CD14-positive monocyte (primary cell): ENCODE results near the gene RHNO1. TPM values are rescaled to one million over a fixed set of nuclear protein-coding genes. Genes with fewer than 3 reads are reported as not detected.

Experiments
- DNase-seq, 3 donors: peaks; one replicate each; pipeline ENCODE4 v3.0.0-alpha.2; 2011 to 2022
- H2AFZ ChIP-seq: 2 replicates; pipeline ENCODE4 v1.6.0; 2012; ENCODE audit warnings: mild to moderate bottlenecking, low read depth, low read length, inconsistent platforms; ENCODE audit not compliant: insufficient read depth, poor library complexity, severe bottlenecking
- H3K27ac ChIP-seq, 2 donors: 1 replicate in 1 of 2; 2 replicates in 1 of 2; pipeline ENCODE4 v1.5.1; 2012 to 2013; ENCODE audit warnings: low read length in 2 of 2, control low read depth in 1 of 2, inconsistent platforms in 1 of 2, low read depth in 1 of 2, mild to moderate bottlenecking in 1 of 2
- H3K27me3 ChIP-seq, 2 donors: one replicate each; pipeline versions ENCODE4 v1.6.0 to v1.6.1; 2011 to 2013; ENCODE audit warnings: low read length in 2 of 2; ENCODE audit not compliant: control insufficient read depth in 2 of 2, insufficient read depth in 2 of 2
- H3K36me3 ChIP-seq, 2 donors: replicated peaks in 1 of 2; 1 replicate in 1 of 2; 2 replicates in 1 of 2; pipeline versions ENCODE4 v1.5.1 to v1.6.1; 2012 to 2013; ENCODE audit warnings: low read length in 2 of 2, control low read depth in 1 of 2, inconsistent platforms in 1 of 2, mild to moderate bottlenecking in 1 of 2; ENCODE audit not compliant: insufficient read depth in 2 of 2, control insufficient read depth in 1 of 2
- H3K4me1 ChIP-seq, 2 donors: 1 replicate in 1 of 2; 2 replicates in 1 of 2; pipeline versions ENCODE4 v1.5.1 to v1.6.1; 2012 to 2013; ENCODE audit warnings: low read length in 2 of 2, control low read depth in 1 of 2, inconsistent platforms in 1 of 2, mild to moderate bottlenecking in 1 of 2, moderate library complexity in 1 of 2; ENCODE audit not compliant: insufficient read depth in 2 of 2, control insufficient read depth in 1 of 2
- H3K4me2 ChIP-seq: replicated peaks from 2 replicates; pipeline ENCODE3; 2012; ENCODE audit warnings: low read length, moderate library complexity, mild to moderate bottlenecking; ENCODE audit not compliant: poor library complexity, severe bottlenecking; ENCODE audit errors: extremely low read depth
- H3K4me3 ChIP-seq, 3 experiments: fragments of 200-600 bp in 1 of 3; sonication (generic) in 1 of 3; replicated peaks in 1 of 3; 1 replicate in 2 of 3; 2 replicates in 1 of 3; pipeline ENCODE4 v1.5.1; 2011 to 2013; ENCODE audit warnings: low read length in 3 of 3, mild to moderate bottlenecking in 3 of 3, control low read depth in 2 of 3, low read depth in 2 of 3, inconsistent platforms in 1 of 3, moderate library complexity in 1 of 3
- H3K79me2 ChIP-seq: 2 replicates; pipeline ENCODE4 v1.6.0; 2012; ENCODE audit warnings: mild to moderate bottlenecking, control low read depth, inconsistent platforms, low read length, moderate library complexity; ENCODE audit not compliant: insufficient read depth
- H3K9ac ChIP-seq: 2 replicates; pipeline ENCODE4 v1.6.0; 2017; ENCODE audit warnings: low read length, mild to moderate bottlenecking; ENCODE audit not compliant: insufficient read depth, poor library complexity, severe bottlenecking
- H3K9me3 ChIP-seq, 2 donors: replicated peaks in 1 of 2; 1 replicate in 1 of 2; 2 replicates in 1 of 2; pipeline versions ENCODE4 v1.5.1 to v1.6.1; 2012 to 2013; ENCODE audit warnings: low read length in 2 of 2, control low read depth in 1 of 2; ENCODE audit not compliant: control insufficient read depth in 1 of 2, insufficient read depth in 1 of 2
- H4K20me1 ChIP-seq: 2 replicates; pipeline ENCODE4 v1.6.0; 2012; ENCODE audit warnings: mild to moderate bottlenecking, low read length, control low read depth, moderate library complexity; ENCODE audit not compliant: insufficient read depth
- H3K27ac Mint-ChIP-seq, 7 donors: one replicate each; pipeline ENCODE4 v1.8.0; 2020; ENCODE audit warnings: mild to moderate bottlenecking in 7 of 7, mixed read lengths in 7 of 7, moderate library complexity in 6 of 7, inconsistent platforms in 2 of 7
- H3K27me3 Mint-ChIP-seq, 3 donors: one replicate each; pipeline ENCODE4 v1.8.0; 2021 to 2022; ENCODE audit warnings: low read depth in 3 of 3, mild to moderate bottlenecking in 3 of 3, mixed read lengths in 3 of 3, moderate library complexity in 3 of 3, inconsistent platforms in 1 of 3
- H3K36me3 Mint-ChIP-seq, 2 donors: one replicate each; pipeline ENCODE4 v1.8.0; 2020; ENCODE audit warnings: mixed read lengths in 2 of 2, inconsistent platforms in 1 of 2, mild to moderate bottlenecking in 1 of 2
- H3K4me1 Mint-ChIP-seq: one replicate; pipeline ENCODE4 v1.8.0; 2020; ENCODE audit warnings: mild to moderate bottlenecking, mixed read lengths
- H3K4me3 Mint-ChIP-seq, 2 donors: one replicate each; pipeline ENCODE4 v1.8.0; 2020; ENCODE audit warnings: mild to moderate bottlenecking in 2 of 2, mixed read lengths in 2 of 2, moderate library complexity in 1 of 2
- H3K9me3 Mint-ChIP-seq, 7 donors: one replicate each; pipeline ENCODE4 v1.8.0; 2020 to 2022; ENCODE audit warnings: mixed read lengths in 7 of 7, mild to moderate bottlenecking in 6 of 7, moderate library complexity in 6 of 7, inconsistent platforms in 2 of 7
- WGBS: methylation state at CpG from one replicate; pipeline ENCODE4 v1.1.5; 2013; ENCODE audit warnings: missing lambda C conversion rate; ENCODE audit not compliant: insufficient coverage; 5-methylcytosine and 5-hydroxymethylcytosine counted together
- intact Hi-C, 2 donors: fragments of 100-400 bp; cut with micrococcal nuclease; formaldehyde crosslinking; loops; one replicate each; pipeline versions ENCODE4 v1.15.0 to v1.15.1; 2023
- polyA plus RNA-seq, 3 donors: library from polyadenylated mRNA; depleted of rRNA in 1 of 3; unstranded in 2 of 3; stranded (reverse) in 1 of 3; fragments of 300-500 nt in 2 of 3; fragments of >200 nt in 1 of 3; fragmentation: Illumina TruSeq in 2 of 3; gene quantifications; 1 replicate in 2 of 3; 2 replicates in 1 of 3; pipeline ENCODE4 v1.2.3, GENCODE V29; 2012 to 2021
- TF ChIP-seq, protein P1 (sequence below): fragments of 200-600 bp; IDR thresholded peaks from one replicate; pipeline ENCODE4 v1.8.0; 2022; ENCODE audit warnings: antibody characterized with exemption, mild to moderate bottlenecking

Gene RHNO1
- polyA plus RNA-seq, 3 donors = 10.2 to 24.7 (median 19.8) TPM

DNA sequence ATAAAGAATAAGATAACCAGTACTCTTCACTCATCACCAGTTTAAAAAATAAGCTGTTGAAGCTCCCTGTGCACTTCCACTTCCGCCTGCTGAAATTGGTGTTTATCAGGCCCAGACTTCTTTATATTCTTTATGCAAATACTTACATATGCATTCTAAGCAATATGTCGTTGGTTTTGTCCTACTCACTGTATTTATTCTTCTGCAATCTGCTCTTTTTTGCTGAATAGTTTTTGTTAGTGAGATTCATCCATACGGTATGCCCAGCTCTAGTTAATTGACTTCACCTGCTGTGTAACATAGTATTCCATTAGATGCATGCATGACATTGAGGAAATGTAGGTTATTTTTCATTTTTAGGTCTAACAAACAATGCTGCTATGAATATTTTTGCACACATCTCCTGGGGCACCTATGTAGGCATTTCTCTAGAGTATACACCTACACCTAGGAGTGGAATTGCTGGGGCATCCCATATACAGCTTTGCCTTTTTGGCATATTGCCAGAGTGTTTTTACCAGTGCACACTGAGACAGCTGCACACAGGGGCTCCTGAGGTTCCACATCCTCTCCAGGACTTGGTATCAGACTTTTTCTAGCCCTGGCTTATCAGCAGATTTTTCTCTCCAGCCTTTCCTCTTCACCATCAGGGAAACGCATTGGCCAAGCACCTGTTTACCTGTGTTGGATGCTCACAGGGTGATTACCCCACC is 41.2 kb upstream of the RHNO1 start:
- no peak overlapping the region for H2AFZ ChIP-seq
- H3K27ac Mint-ChIP-seq = peak overlapping the region in 2 of 7 donors; percentile 39 to 41
- DNase-seq = no peak
- no peak overlapping the region for H3K9ac ChIP-seq
- intact Hi-C loops = no loop called here
- no peaks in the 10 kb centered on the region for H4K20me1 ChIP-seq
- H3K79me2 ChIP-seq = no peaks in the 10 kb centered on the region
- H3K4me1 ChIP-seq = no peaks in the 10 kb centered on the region
- H3K4me3 ChIP-seq = no peak overlapping the region
- H3K36me3 Mint-ChIP-seq = peaks cover 32 to 43% of the 10 kb centered on the region in 2 donors
- H3K36me3 ChIP-seq = peaks cover 2 to 29% of the 10 kb centered on the region in 2 donors
- H3K27me3 ChIP-seq = peaks cover 0 to 4% of the 10 kb centered on the region in 2 donors
- no peak overlapping the region for H3K4me2 ChIP-seq
- H3K9me3 ChIP-seq = no peaks in the 10 kb centered on the region
- peaks cover 18% of the 10 kb centered on the region for H3K4me1 Mint-ChIP-seq
- TF ChIP-seq, protein P1, sequence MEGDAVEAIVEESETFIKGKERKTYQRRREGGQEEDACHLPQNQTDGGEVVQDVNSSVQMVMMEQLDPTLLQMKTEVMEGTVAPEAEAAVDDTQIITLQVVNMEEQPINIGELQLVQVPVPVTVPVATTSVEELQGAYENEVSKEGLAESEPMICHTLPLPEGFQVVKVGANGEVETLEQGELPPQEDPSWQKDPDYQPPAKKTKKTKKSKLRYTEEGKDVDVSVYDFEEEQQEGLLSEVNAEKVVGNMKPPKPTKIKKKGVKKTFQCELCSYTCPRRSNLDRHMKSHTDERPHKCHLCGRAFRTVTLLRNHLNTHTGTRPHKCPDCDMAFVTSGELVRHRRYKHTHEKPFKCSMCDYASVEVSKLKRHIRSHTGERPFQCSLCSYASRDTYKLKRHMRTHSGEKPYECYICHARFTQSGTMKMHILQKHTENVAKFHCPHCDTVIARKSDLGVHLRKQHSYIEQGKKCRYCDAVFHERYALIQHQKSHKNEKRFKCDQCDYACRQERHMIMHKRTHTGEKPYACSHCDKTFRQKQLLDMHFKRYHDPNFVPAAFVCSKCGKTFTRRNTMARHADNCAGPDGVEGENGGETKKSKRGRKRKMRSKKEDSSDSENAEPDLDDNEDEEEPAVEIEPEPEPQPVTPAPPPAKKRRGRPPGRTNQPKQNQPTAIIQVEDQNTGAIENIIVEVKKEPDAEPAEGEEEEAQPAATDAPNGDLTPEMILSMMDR = no peak
- no peak overlapping the region for H3K27ac ChIP-seq
- peaks cover 0 to 2% (median 0%) of the 10 kb centered on the region in 7 donors for H3K9me3 Mint-ChIP-seq
- H3K27me3 Mint-ChIP-seq = peaks cover 1 to 9% (median 4%) of the 10 kb centered on the region in 3 donors
- no peak overlapping the region for H3K4me3 Mint-ChIP-seq
- 57% methylated on average over 1 of the region's 4 CpGs for WGBS

DNA sequence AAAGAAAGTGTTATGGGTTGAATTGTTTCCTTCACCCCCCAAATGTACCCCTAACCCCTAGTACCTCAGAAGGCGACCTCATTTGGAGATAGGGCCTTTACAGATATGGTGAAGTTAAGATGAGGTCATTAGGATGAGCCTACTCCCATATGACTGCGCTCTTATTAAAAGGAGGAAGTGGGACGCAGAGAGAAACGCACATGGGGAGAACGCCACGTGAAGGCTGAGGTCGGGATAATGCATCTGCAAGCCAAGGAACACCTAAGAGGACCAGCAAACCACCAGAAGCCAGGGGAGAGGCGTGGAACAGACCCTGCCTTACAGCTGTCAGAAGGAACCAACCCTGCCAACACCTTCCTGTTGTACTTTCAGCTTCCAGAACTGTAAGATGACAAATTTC is 40.4 kb upstream of the RHNO1 start:
- Histone ChIP-seq H3K36me3 (peaks cover 5 to 22% of the 10 kb centered on the region in 2 donors), H3K4me3 (no peak overlapping the region), H3K4me1 (no peaks in the 10 kb centered on the region), H3K27me3 (peaks cover 0 to 4% of the 10 kb centered on the region in 2 donors), H4K20me1 (no peaks in the 10 kb centered on the region), H3K9ac (no peak overlapping the region), H3K27ac (no peak overlapping the region), H3K79me2 (no peaks in the 10 kb centered on the region), H3K4me2 (no peak overlapping the region), H2AFZ (no peak overlapping the region), H3K9me3 (no peaks in the 10 kb centered on the region)
- peaks cover 1 to 9% (median 4%) of the 10 kb centered on the region in 3 donors for H3K27me3 Mint-ChIP-seq
- TF ChIP-seq, protein P1 = no peak
- peak overlapping the region in 1 of 7 donors; percentile 41 for H3K27ac Mint-ChIP-seq
- WGBS = 54% methylated on average over 3 of the region's 8 CpGs
- H3K9me3 Mint-ChIP-seq = peaks cover 0 to 2% (median 0%) of the 10 kb centered on the region in 7 donors
- DNase-seq = peak in 1 of 3 donors; percentile 10
- intact Hi-C loops = no loop called here
- no peak overlapping the region for H3K4me3 Mint-ChIP-seq
- H3K4me1 Mint-ChIP-seq = peaks cover 18% of the 10 kb centered on the region
- peaks cover 27 to 36% of the 10 kb centered on the region in 2 donors for H3K36me3 Mint-ChIP-seq
